Esophagus (tissue), 2 donors: ENCODE measurements around the gene PRRC2B. TPM values are rescaled to one million over a fixed set of nuclear protein-coding genes. Genes with fewer than 3 reads are reported as not detected.
"Not testable (repeated sequence)": the region's sequence is repeated elsewhere in the genome, so short reads cannot be mapped to it uniquely, and the experiment has no call there.

ENCODE experiments used
- H3K27ac ChIP-seq, 2 donors: one replicate each; pipeline ENCODE4 v1.5.1; 2013; ENCODE audit warnings: low read depth in 2 of 2, mild to moderate bottlenecking in 2 of 2, inconsistent platforms in 1 of 2, low read length in 1 of 2, moderate library complexity in 1 of 2
- H3K27me3 ChIP-seq, 2 donors: one replicate each; pipeline ENCODE4 v1.6.1; 2013; ENCODE audit warnings: low read length in 2 of 2, control low read depth in 1 of 2, mild to moderate bottlenecking in 1 of 2; ENCODE audit not compliant: insufficient read depth in 2 of 2, control insufficient read depth in 1 of 2
- H3K36me3 ChIP-seq, 2 donors: one replicate each; pipeline ENCODE4 v1.6.1; 2013; ENCODE audit warnings: low read length in 1 of 2; ENCODE audit not compliant: control insufficient read depth in 2 of 2, insufficient read depth in 2 of 2
- H3K4me1 ChIP-seq, 2 donors: one replicate each; pipeline ENCODE4 v1.6.1; 2013; ENCODE audit warnings: low read length in 1 of 2; ENCODE audit not compliant: control insufficient read depth in 2 of 2, insufficient read depth in 2 of 2
- H3K4me3 ChIP-seq, 2 donors: one replicate each; pipeline ENCODE4 v1.5.1; 2013; ENCODE audit warnings: low read length in 2 of 2, mild to moderate bottlenecking in 2 of 2, low read depth in 1 of 2, moderate library complexity in 1 of 2
- H3K9me3 ChIP-seq, 2 donors: one replicate each; pipeline ENCODE4 v1.6.1; 2013; ENCODE audit warnings: mild to moderate bottlenecking in 2 of 2, low read depth in 1 of 2, low read length in 1 of 2, moderate library complexity in 1 of 2; ENCODE audit not compliant: control insufficient read depth in 2 of 2, insufficient read depth in 1 of 2
- WGBS, 2 donors: extraction: QIAGEN DNeasy Blood & Tissue Kit; methylation state at CpG; one replicate each; pipeline ENCODE4 v1.1.7; 2013; 5-methylcytosine and 5-hydroxymethylcytosine counted together
- polyA plus RNA-seq, 2 donors: library from polyadenylated mRNA; stranded (reverse); fragments of 200-250 nt; gene quantifications; one replicate each; pipeline ENCODE4 v1.2.3, GENCODE V29; 2013
- donor health status: healthy with polysubstance abuse.
- donor health status: Bipolar disorder and iron deficiency.

The PRRC2B gene
- polyA plus RNA-seq, 2 donors, result 26.8 to 60.0 TPM

GRCh38 chr9:131515559-131516031 is 121.7 kb downstream of the PRRC2B start:
- H3K9me3 ChIP-seq, H3K27ac ChIP-seq, H3K4me1 ChIP-seq, H3K27me3 ChIP-seq, H3K4me3 ChIP-seq: not testable (repeated sequence)
- peaks cover 16 to 69% of the 10 kb centered on the region in 2 donors for H3K36me3 ChIP-seq
- WGBS, 2 donors, result 80 to 84% methylated on average over 12 of the region's 12 CpGs

DNA sequence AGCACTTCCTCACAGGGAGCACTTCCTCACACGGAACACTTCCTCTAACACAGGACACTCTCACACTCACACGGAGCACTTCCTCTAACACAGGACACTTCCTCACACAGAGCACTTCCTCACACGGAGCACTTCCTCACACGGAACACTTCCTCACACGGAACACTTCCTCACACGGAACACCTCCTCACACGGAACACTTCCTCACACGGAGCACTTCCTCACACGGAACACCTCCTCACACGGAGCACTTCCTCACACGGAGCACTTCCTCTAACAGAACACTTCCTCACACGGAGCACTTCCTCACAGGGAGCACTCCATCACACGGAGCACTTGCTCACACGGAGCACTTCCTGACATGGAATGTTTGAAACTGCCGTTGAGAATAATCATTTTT is 122.2 kb downstream of the PRRC2B start:
- 81 to 86% methylated on average over 14 to 15 of the region's 15 CpGs for whole genome bisulfite sequencing, 2 donors
- H3K4me3 ChIP-seq, result no peak overlapping the region
- H3K36me3 ChIP-seq, result peaks cover 16 to 66% of the 10 kb centered on the region in 2 donors
- no peak overlapping the region for H3K27ac ChIP-seq
- H3K4me1 ChIP-seq, result no peaks in the 10 kb centered on the region
- H3K9me3 ChIP-seq, result peaks cover 0 to 4% of the 10 kb centered on the region in 2 donors
- no peaks in the 10 kb centered on the region for H3K27me3 ChIP-seq

DNA sequence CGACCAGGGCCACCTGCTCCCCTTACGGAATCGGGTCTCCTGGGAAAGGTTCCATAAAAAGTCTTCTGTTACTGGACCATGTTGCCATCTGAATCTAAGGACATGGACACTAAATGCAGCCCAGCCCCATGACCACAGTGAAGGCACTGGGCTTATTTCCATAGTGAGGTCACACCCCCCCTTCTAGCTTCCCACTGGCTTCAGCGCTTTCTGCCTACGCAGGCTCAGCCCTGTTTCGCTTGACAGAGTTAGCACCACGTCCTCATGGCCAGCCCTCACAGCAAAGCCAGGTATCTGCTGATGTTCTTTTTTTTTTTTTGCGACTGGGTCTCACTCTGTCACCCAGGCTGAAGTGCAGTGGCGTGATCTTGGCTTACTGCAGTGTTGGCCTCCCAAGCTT is 123.0 kb downstream of the PRRC2B start:
- 95 to 96% methylated on average over 9 of the region's 9 CpGs for WGBS, 2 donors
- Histone ChIP-seq H3K36me3 (peaks cover 16 to 69% of the 10 kb centered on the region in 2 donors), H3K4me3 (no peak overlapping the region), H3K4me1 (no peaks in the 10 kb centered on the region), H3K9me3 (peaks cover 0 to 4% of the 10 kb centered on the region in 2 donors), H3K27me3 (no peaks in the 10 kb centered on the region), H3K27ac (no peak overlapping the region)

DNA sequence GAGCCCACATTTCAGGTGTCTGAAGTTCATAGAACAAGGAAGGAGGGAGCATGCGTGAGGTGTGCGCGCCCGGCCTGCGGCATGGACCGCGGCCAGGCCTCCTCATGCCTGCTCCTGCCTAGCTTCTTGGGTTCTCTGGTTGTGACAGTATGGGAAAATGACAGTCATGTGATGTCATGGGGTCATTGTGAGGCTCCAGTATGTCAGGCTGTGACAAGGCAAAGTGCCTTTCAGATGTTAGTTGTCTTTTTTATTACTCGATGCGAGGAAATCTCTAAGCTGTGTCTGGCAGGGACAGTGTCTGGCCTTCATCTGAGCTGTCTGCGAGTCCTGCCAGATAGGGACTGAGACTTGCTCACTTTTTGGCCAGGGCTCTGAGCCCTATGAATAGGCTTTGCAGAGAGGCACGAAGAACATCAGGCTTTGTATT is 123.9 kb downstream of the PRRC2B start:
- Histone ChIP-seq H3K27ac (no peak overlapping the region), H3K36me3 (peaks cover 18 to 72% of the 10 kb centered on the region in 2 donors), H3K9me3 (peaks cover 0 to 4% of the 10 kb centered on the region in 2 donors), H3K4me1 (no peaks in the 10 kb centered on the region), H3K4me3 (no peak overlapping the region), H3K27me3 (no peaks in the 10 kb centered on the region)
- WGBS, 2 donors, result 86 to 95% methylated on average over 11 of the region's 11 CpGs

GRCh38 chr9:131518553-131518952 is 124.7 kb downstream of the PRRC2B start:
- H3K9me3 ChIP-seq, result peaks cover 0 to 4% of the 10 kb centered on the region in 2 donors
- no peak overlapping the region for H3K27ac ChIP-seq
- H3K27me3 ChIP-seq, result no peaks in the 10 kb centered on the region
- H3K4me1 ChIP-seq, result no peaks in the 10 kb centered on the region
- WGBS, 2 donors, result 96 to 97% methylated on average over 20 of the region's 20 CpGs
- peaks cover 18 to 73% of the 10 kb centered on the region in 2 donors for H3K36me3 ChIP-seq
- H3K4me3 ChIP-seq, result no peak overlapping the region

DNA sequence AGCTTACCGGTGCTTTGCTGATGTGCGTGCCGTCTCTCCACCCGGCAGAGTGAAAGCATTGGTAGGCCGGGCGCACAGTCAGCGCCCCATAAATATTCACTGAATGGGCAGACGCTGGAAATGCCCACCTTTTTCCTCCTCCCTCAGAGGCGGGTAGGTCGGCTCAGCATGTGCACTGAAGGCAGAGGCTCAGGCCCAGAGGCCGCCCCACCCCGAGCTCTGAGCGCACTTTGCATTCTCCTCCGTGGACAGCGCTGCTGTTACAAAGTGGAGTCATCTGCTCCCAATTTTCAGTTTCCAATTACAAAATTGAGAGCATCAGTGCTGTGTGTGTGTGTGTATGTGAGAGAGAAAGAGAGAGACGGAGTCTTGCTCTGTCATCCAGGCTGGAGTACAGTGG is 126.6 kb downstream of the PRRC2B start:
- H3K27ac ChIP-seq, result no peak overlapping the region
- no peaks in the 10 kb centered on the region for H3K27me3 ChIP-seq
- H3K9me3 ChIP-seq, result peaks cover 0 to 4% of the 10 kb centered on the region in 2 donors
- no peak overlapping the region for H3K4me3 ChIP-seq
- peaks cover 20 to 78% of the 10 kb centered on the region in 2 donors for H3K36me3 ChIP-seq
- WGBS, 2 donors, result 82 to 85% methylated on average over 16 of the region's 16 CpGs
- H3K4me1 ChIP-seq, result no peaks in the 10 kb centered on the region

GRCh38 chr9:131521203-131521602 is 127.3 kb downstream of the PRRC2B start:
- peaks cover 23 to 76% of the 10 kb centered on the region in 2 donors for H3K36me3 ChIP-seq
- H3K9me3 ChIP-seq, result peaks cover 0 to under 1% of the 10 kb centered on the region in 2 donors
- no peaks in the 10 kb centered on the region for H3K4me1 ChIP-seq
- no peak overlapping the region for H3K4me3 ChIP-seq
- H3K27ac ChIP-seq, result no peak overlapping the region
- no peaks in the 10 kb centered on the region for H3K27me3 ChIP-seq
- WGBS, 2 donors, result 94 to 95% methylated on average over 10 of the region's 10 CpGs

GRCh38 chr9:131521822-131522221 is 127.9 kb downstream of the PRRC2B start:
- H3K9me3 ChIP-seq, result no peaks in the 10 kb centered on the region
- H3K36me3 ChIP-seq, result peaks cover 19 to 73% of the 10 kb centered on the region in 2 donors
- 94 to 96% methylated on average over 13 of the region's 13 CpGs for WGBS, 2 donors
- no peaks in the 10 kb centered on the region for H3K4me1 ChIP-seq
- H3K27ac ChIP-seq, result no peak overlapping the region
- no peak overlapping the region for H3K4me3 ChIP-seq
- H3K27me3 ChIP-seq, result no peaks in the 10 kb centered on the region

GRCh38 chr9:131522257-131523085 is 128.6 kb downstream of the PRRC2B start:
- Histone ChIP-seq H3K9me3 (no peaks in the 10 kb centered on the region), H3K27me3 (no peaks in the 10 kb centered on the region), H3K4me1 (no peaks in the 10 kb centered on the region), H3K36me3 (peaks cover 19 to 71% of the 10 kb centered on the region in 2 donors), H3K4me3 (no peak overlapping the region), H3K27ac (no peak overlapping the region)
- 88 to 89% methylated on average over 29 of the region's 29 CpGs for WGBS, 2 donors

- no peaks in the 10 kb centered on the region for H3K4me1 ChIP-seq
- H3K27me3 ChIP-seq, result no peaks in the 10 kb centered on the region
- H3K9me3 ChIP-seq, result no peaks in the 10 kb centered on the region
- peaks cover 20 to 71% of the 10 kb centered on the region in 2 donors for H3K36me3 ChIP-seq
- no peak overlapping the region for H3K4me3 ChIP-seq
- H3K27ac ChIP-seq, result no peak overlapping the region
- WGBS, 2 donors, result 87 to 90% methylated on average over 9 of the region's 9 CpGs
Measured at GRCh38 chr9:131523086-131523388, 129.2 kb downstream of the PRRC2B start.
